Measurements from ENCODE around the gene OAS3. TPM values are rescaled to one million over a fixed set of nuclear protein-coding genes. Genes with fewer than 3 reads are reported as not detected.
A peak's percentile ranks its signal among the peaks of the same experiment; 100 is the strongest.

Gene OAS3
- polyA plus RNA-seq, 4 donors = 3.8 to 13.1 (median 7.3) TPM

DNA sequence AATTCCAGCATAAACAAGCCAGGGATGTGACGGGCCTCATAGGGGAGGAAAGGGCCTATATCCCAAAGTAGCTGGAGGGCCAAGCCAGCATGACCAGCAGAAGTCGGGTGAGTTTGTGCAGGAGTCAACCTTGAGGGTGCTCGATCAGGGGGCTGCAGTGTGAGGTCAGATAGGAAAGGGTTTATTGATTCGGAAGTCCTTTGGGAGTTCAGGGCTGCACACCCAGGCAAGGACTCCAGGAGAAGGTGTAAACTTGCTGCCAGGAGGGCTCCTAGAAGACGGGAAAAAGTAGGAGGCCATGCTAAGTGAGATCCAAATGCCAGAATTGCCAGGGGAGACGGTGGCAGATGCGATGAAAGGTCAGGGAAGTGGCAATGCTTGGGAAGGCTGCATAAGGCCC is 36.6 kb downstream of the OAS3 start:
- H3K4me1 ChIP-seq (ENCODE audit: control insufficient read depth in 3 of 3, insufficient read depth in 2 of 3, low read depth in 1 of 3, low read length in 2 of 3) = no peaks in the 10 kb centered on the region
- no peak overlapping the region for H3K4me3 ChIP-seq (ENCODE audit: low read depth in 1 of 3, low read length in 3 of 3)
- 82 to 91% (median 91%) methylated on average over 7 of the region's 7 CpGs for WGBS, 3 donors
- peaks cover 0 to 4% (median 3%) of the 10 kb centered on the region in 3 donors for H3K36me3 ChIP-seq (ENCODE audit: control insufficient read depth in 3 of 3, insufficient read depth in 2 of 3, low read depth in 1 of 3, low read length in 3 of 3)
- FAIRE-seq = no peak
- no peaks in the 10 kb centered on the region for H3K9me3 ChIP-seq (ENCODE audit: control insufficient read depth in 2 of 2, insufficient read depth in 1 of 2, low read depth in 1 of 2, low read length in 1 of 2)
- no peak overlapping the region for H3K27ac ChIP-seq (ENCODE audit: low read depth in 1 of 3, low read length in 2 of 3)
- no peak for DNase-seq
- H3K27me3 ChIP-seq (ENCODE audit: control insufficient read depth in 3 of 3, insufficient read depth in 3 of 3, low read length in 3 of 3) = no peaks in the 10 kb centered on the region

DNA sequence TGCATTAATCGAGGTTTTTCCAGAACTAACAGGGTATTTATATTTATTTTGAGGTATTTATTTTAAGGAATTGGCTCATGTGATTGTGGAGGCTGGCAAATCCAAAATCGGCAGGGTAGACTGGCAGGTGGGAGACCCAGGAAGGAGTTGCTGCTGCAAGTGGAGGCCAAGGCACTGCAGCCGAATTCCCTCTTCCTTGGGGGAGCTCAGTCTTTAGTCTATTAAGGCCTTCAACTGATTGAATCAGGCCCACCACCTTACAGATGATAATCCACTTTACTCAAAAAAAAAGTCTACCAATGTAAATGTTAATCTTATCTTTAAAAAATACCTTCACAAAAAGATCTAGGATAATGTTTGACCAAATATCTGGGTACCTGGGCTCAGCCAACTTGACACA is 38.9 kb downstream of the OAS3 start:
- Histone ChIP-seq H3K9me3 (ENCODE audit: control insufficient read depth in 2 of 2, insufficient read depth in 1 of 2, low read depth in 1 of 2, low read length in 1 of 2) (no peaks in the 10 kb centered on the region), H3K27me3 (ENCODE audit: control insufficient read depth in 3 of 3, insufficient read depth in 3 of 3, low read length in 3 of 3) (no peaks in the 10 kb centered on the region), H3K4me3 (ENCODE audit: low read depth in 1 of 3, low read length in 3 of 3) (no peak overlapping the region), H3K36me3 (ENCODE audit: control insufficient read depth in 3 of 3, insufficient read depth in 2 of 3, low read depth in 1 of 3, low read length in 3 of 3) (no peaks in the 10 kb centered on the region), H3K27ac (ENCODE audit: low read depth in 1 of 3, low read length in 2 of 3) (peak overlapping the region in 2 of 3 donors; percentile 82 to 95), H3K4me1 (ENCODE audit: control insufficient read depth in 3 of 3, insufficient read depth in 2 of 3, low read depth in 1 of 3, low read length in 2 of 3) (no peaks in the 10 kb centered on the region)
- 71 to 78% (median 76%) methylated on average over 3 of the region's 3 CpGs for WGBS, 3 donors
- no peak for DNase-seq
- FAIRE-seq = no peak

DNA sequence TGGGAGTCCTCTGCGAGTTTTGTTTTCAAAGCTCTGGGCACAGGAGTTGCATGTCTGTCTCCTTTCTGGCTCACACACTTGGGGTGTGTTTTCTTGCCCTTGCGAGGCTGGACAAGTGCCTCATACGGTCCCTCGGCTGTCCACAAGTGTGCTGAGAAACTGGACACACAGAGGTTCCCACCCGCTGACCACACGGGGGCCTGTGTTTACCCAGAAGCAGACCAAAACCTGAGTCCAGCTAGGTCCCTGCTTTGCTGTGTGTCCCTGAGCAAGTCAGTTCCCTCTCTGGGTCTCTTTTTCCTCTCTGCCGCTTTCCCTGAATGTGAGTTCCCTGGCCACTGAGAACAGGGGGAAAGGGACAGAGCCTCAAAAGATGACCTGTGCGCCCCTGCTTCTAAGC is 39.4 kb downstream of the OAS3 start:
- Histone ChIP-seq H3K27me3 (ENCODE audit: control insufficient read depth in 3 of 3, insufficient read depth in 3 of 3, low read length in 3 of 3) (no peaks in the 10 kb centered on the region), H3K9me3 (ENCODE audit: control insufficient read depth in 2 of 2, insufficient read depth in 1 of 2, low read depth in 1 of 2, low read length in 1 of 2) (no peaks in the 10 kb centered on the region), H3K4me1 (ENCODE audit: control insufficient read depth in 3 of 3, insufficient read depth in 2 of 3, low read depth in 1 of 3, low read length in 2 of 3) (no peaks in the 10 kb centered on the region), H3K27ac (ENCODE audit: low read depth in 1 of 3, low read length in 2 of 3) (peak overlapping the region in 2 of 3 donors; percentile 82 to 95), H3K4me3 (ENCODE audit: low read depth in 1 of 3, low read length in 3 of 3) (peak overlapping the region in 1 of 3 donors; percentile 44), H3K36me3 (ENCODE audit: control insufficient read depth in 3 of 3, insufficient read depth in 2 of 3, low read depth in 1 of 3, low read length in 3 of 3) (no peaks in the 10 kb centered on the region)
- 61 to 83% (median 64%) methylated on average over 8 of the region's 8 CpGs for WGBS, 3 donors
- DNase-seq = no peak
- FAIRE-seq = no peak

- 11 to 13% (median 12%) methylated on average over 19 of the region's 19 CpGs for WGBS, 3 donors
- Histone ChIP-seq H3K27ac (ENCODE audit: low read depth in 1 of 3, low read length in 2 of 3) (peak within 1 kb of the TSS; percentile 35 to 95 (median 82)), H3K4me1 (ENCODE audit: control insufficient read depth in 3 of 3, insufficient read depth in 2 of 3, low read depth in 1 of 3, low read length in 2 of 3) (no peaks in the 10 kb centered on the region), H3K27me3 (ENCODE audit: control insufficient read depth in 3 of 3, insufficient read depth in 3 of 3, low read length in 3 of 3) (no peaks in the 10 kb centered on the region), H3K36me3 (ENCODE audit: control insufficient read depth in 3 of 3, insufficient read depth in 2 of 3, low read depth in 1 of 3, low read length in 3 of 3) (no peaks in the 10 kb centered on the region), H3K9me3 (ENCODE audit: control insufficient read depth in 2 of 2, insufficient read depth in 1 of 2, low read depth in 1 of 2, low read length in 1 of 2) (no peaks in the 10 kb centered on the region), H3K4me3 (ENCODE audit: low read depth in 1 of 3, low read length in 3 of 3) (peak within 1 kb of the TSS; percentile 27 to 44 (median 39))
- DNase-seq (peak; percentile 36 to 85), FAIRE-seq (no peak)
These were observed 40.1 kb downstream of the OAS3 start, which contains the start of gene OAS2 for GRCh38 chr12:112978163-112979040. OAS2 (plus strand) TSS chr12:112978519; CDS start chr12:112978609, 90 bp downstream.

DNA sequence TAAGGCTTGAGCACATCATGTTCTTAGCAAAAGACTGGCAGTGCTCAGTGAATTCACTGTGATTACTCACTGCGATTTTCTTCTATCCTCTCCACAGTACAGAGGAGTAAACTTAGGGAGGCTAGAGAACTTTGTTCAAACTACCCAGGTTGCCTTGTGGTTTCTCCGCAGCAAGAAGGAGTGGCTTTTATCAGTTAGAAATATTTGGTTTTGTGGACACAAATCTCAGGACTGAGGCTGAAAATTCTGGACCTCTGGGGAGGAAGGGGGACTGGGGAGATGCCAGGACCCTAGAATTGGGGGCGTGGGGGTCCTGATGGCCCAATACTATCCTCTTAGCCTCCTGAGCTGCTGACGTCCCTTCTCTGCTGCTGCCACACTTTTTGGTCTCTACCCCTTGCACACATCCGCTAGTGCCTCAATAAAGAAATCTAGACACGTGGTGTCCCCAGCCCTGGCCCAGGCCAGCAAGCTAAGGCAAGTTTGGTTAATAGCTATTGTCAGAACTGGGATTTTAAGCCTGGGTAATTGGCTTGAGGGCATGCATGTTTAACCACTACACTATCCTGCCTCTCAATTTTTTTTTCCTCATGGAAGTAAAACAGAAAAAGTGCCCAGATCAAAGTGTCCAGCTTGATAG is 40.9 kb downstream of the OAS3 start:
- H3K4me1 ChIP-seq (ENCODE audit: control insufficient read depth in 3 of 3, insufficient read depth in 2 of 3, low read depth in 1 of 3, low read length in 2 of 3) = no peaks in the 10 kb centered on the region
- H3K4me3 ChIP-seq (ENCODE audit: low read depth in 1 of 3, low read length in 3 of 3) = peak overlapping the region in 2 of 3 donors; percentile 39 to 44
- H3K27me3 ChIP-seq (ENCODE audit: control insufficient read depth in 3 of 3, insufficient read depth in 3 of 3, low read length in 3 of 3) = no peaks in the 10 kb centered on the region
- H3K9me3 ChIP-seq (ENCODE audit: control insufficient read depth in 2 of 2, insufficient read depth in 1 of 2, low read depth in 1 of 2, low read length in 1 of 2) = no peaks in the 10 kb centered on the region
- DNase-seq (peak in 1 of 2 donors; percentile 43), FAIRE-seq (no peak)
- WGBS, 3 donors = 26 to 37% (median 30%) methylated on average over 6 of the region's 6 CpGs
- peak overlapping the region in 2 of 3 donors; percentile 82 to 95 for H3K27ac ChIP-seq (ENCODE audit: low read depth in 1 of 3, low read length in 2 of 3)
- no peaks in the 10 kb centered on the region for H3K36me3 ChIP-seq (ENCODE audit: control insufficient read depth in 3 of 3, insufficient read depth in 2 of 3, low read depth in 1 of 3, low read length in 3 of 3)

DNA sequence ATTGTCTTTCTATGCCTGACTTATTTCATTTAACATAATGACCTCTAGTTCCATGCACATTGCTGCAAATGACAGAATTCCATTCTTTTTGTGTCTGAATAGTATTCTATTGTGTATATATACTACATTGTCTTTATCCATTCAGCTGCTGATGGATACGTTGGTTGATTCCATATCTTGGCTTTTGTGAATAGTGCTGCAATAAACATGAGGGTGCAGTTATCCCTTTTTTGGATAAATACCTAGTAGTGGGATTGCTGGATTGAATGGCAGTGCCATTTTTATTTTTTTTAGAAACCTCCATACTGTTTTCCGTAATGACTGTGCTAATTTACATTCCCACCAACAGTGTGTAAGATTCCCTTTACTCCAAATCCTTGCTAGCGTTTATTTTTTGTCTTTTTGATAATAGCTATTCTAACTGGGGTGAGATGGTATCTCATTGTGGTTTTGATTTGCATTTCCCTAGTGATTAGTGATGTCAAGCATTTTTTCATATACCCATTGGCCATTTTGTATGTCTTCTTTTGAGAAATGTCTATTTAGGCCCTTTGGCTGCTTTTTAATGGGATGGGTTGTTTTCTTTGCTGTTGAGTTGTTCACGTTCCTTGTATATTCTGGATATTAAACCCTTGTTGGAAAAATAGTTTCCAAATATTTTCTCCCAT is 42.4 kb downstream of the OAS3 start:
- no peaks in the 10 kb centered on the region for H3K36me3 ChIP-seq (ENCODE audit: control insufficient read depth in 3 of 3, insufficient read depth in 2 of 3, low read depth in 1 of 3, low read length in 3 of 3)
- no peaks in the 10 kb centered on the region for H3K4me1 ChIP-seq (ENCODE audit: control insufficient read depth in 3 of 3, insufficient read depth in 2 of 3, low read depth in 1 of 3, low read length in 2 of 3)
- peak overlapping the region in 1 of 3 donors; percentile 3 for H3K4me3 ChIP-seq (ENCODE audit: low read depth in 1 of 3, low read length in 3 of 3)
- DNase-seq = peak in 1 of 2 donors; percentile 7
- no peak overlapping the region for H3K27ac ChIP-seq (ENCODE audit: low read depth in 1 of 3, low read length in 2 of 3)
- no peak for FAIRE-seq
- no peaks in the 10 kb centered on the region for H3K27me3 ChIP-seq (ENCODE audit: control insufficient read depth in 3 of 3, insufficient read depth in 3 of 3, low read length in 3 of 3)
- H3K9me3 ChIP-seq (ENCODE audit: control insufficient read depth in 2 of 2, insufficient read depth in 1 of 2, low read depth in 1 of 2, low read length in 1 of 2) = no peaks in the 10 kb centered on the region
- 64 to 70% (median 64%) methylated on average over 4 of the region's 4 CpGs for WGBS, 3 donors

GRCh38 chr12:112985642-112986290 is 47.5 kb downstream of the OAS3 start:
- Histone ChIP-seq H3K4me3 (ENCODE audit: low read depth in 1 of 3, low read length in 3 of 3) (no peak overlapping the region), H3K27me3 (ENCODE audit: control insufficient read depth in 3 of 3, insufficient read depth in 3 of 3, low read length in 3 of 3) (no peaks in the 10 kb centered on the region), H3K27ac (ENCODE audit: low read depth in 1 of 3, low read length in 2 of 3) (no peak overlapping the region), H3K4me1 (ENCODE audit: control insufficient read depth in 3 of 3, insufficient read depth in 2 of 3, low read depth in 1 of 3, low read length in 2 of 3) (no peaks in the 10 kb centered on the region), H3K9me3 (ENCODE audit: control insufficient read depth in 2 of 2, insufficient read depth in 1 of 2, low read depth in 1 of 2, low read length in 1 of 2) (no peaks in the 10 kb centered on the region), H3K36me3 (ENCODE audit: control insufficient read depth in 3 of 3, insufficient read depth in 2 of 3, low read depth in 1 of 3, low read length in 3 of 3) (peaks cover 0 to 4% (median 1%) of the 10 kb centered on the region in 3 donors)
- DNase-seq (no peak), FAIRE-seq (no peak)
- WGBS, 3 donors = 94 to 100% (median 97%) methylated on average over 1 of the region's 1 CpG

GRCh38 chr12:112986291-112986800 is 48.1 kb downstream of the OAS3 start:
- DNase-seq = no peak
- H3K4me1 ChIP-seq (ENCODE audit: control insufficient read depth in 3 of 3, insufficient read depth in 2 of 3, low read depth in 1 of 3, low read length in 2 of 3) = no peaks in the 10 kb centered on the region
- H3K27me3 ChIP-seq (ENCODE audit: control insufficient read depth in 3 of 3, insufficient read depth in 3 of 3, low read length in 3 of 3) = no peaks in the 10 kb centered on the region
- 97 to 99% (median 98%) methylated on average over 7 of the region's 7 CpGs for WGBS, 3 donors
- H3K9me3 ChIP-seq (ENCODE audit: control insufficient read depth in 2 of 2, insufficient read depth in 1 of 2, low read depth in 1 of 2, low read length in 1 of 2) = no peaks in the 10 kb centered on the region
- peaks cover 0 to 7% (median 2%) of the 10 kb centered on the region in 3 donors for H3K36me3 ChIP-seq (ENCODE audit: control insufficient read depth in 3 of 3, insufficient read depth in 2 of 3, low read depth in 1 of 3, low read length in 3 of 3)
- H3K4me3 ChIP-seq (ENCODE audit: low read depth in 1 of 3, low read length in 3 of 3) = no peak overlapping the region
- FAIRE-seq = no peak
- H3K27ac ChIP-seq (ENCODE audit: low read depth in 1 of 3, low read length in 2 of 3) = no peak overlapping the region

Measured in small intestine (tissue), 7 donors.